ENCODE data around the gene C13orf42. TPM values are rescaled to one million over a fixed set of nuclear protein-coding genes. Genes with fewer than 3 reads are reported as not detected.

C13orf42 gene
- total RNA-seq, 3 donors from 2014 or later: not detected

- Histone ChIP-seq H3K36me3 (ENCODE audit: low read depth) (no peaks in the 10 kb centered on the region), H3K4me3 (no peak overlapping the region), H3K9me3 (no peaks in the 10 kb centered on the region), H3K4me1 (ENCODE audit: low read depth) (no peaks in the 10 kb centered on the region)
- no peak for TF ChIP-seq CTCF (IDR thresholded peaks at IDR 0.05)
- DNase-seq (no peak), ATAC-seq (no peak)
- intact Hi-C loops (cut with DNase I, micrococcal nuclease): no loop called here
These were observed 46.3 kb downstream of the C13orf42 start for GRCh38 chr13:51064753-51065152.

GRCh38 chr13:51063909-51064308 lies 47.2 kb downstream of the C13orf42 start:
- Histone ChIP-seq H3K36me3 (ENCODE audit: low read depth) (no peaks in the 10 kb centered on the region), H3K9me3 (no peaks in the 10 kb centered on the region), H3K4me3 (no peak overlapping the region), H3K4me1 (ENCODE audit: low read depth) (no peaks in the 10 kb centered on the region)
- no peak for DNase-seq
- ATAC-seq: no peak
- no peak for TF ChIP-seq CTCF (IDR thresholded peaks at IDR 0.05)
- intact Hi-C loops (cut with DNase I, micrococcal nuclease): no loop called here

- no peak for DNase-seq
- Histone ChIP-seq H3K36me3 (ENCODE audit: low read depth) (no peaks in the 10 kb centered on the region), H3K9me3 (no peaks in the 10 kb centered on the region), H3K4me1 (ENCODE audit: low read depth) (no peaks in the 10 kb centered on the region), H3K4me3 (no peak overlapping the region)
- ATAC-seq: no peak
- TF ChIP-seq CTCF (IDR thresholded peaks at IDR 0.05): no peak
- intact Hi-C loops (cut with DNase I, micrococcal nuclease): no loop called here
These were observed 52.5 kb downstream of the C13orf42 start for GRCh38 chr13:51058461-51059167.

GRCh38 chr13:51057906-51058305 lies 53.2 kb downstream of the C13orf42 start:
- H3K4me1 ChIP-seq (ENCODE audit: low read depth): no peaks in the 10 kb centered on the region
- intact Hi-C loops (cut with DNase I, micrococcal nuclease): no loop called here
- no peak overlapping the region for H3K4me3 ChIP-seq
- no peaks in the 10 kb centered on the region for H3K36me3 ChIP-seq (ENCODE audit: low read depth)
- ATAC-seq (no peak), DNase-seq (no peak)
- no peak for TF ChIP-seq CTCF (IDR thresholded peaks at IDR 0.05)
- no peaks in the 10 kb centered on the region for H3K9me3 ChIP-seq

GRCh38 chr13:51057001-51057400 lies 54.1 kb downstream of the C13orf42 start:
- Histone ChIP-seq H3K36me3 (ENCODE audit: low read depth) (no peaks in the 10 kb centered on the region), H3K4me3 (no peak overlapping the region), H3K9me3 (no peaks in the 10 kb centered on the region), H3K4me1 (ENCODE audit: low read depth) (no peaks in the 10 kb centered on the region)
- no peak for ATAC-seq
- TF ChIP-seq CTCF (IDR thresholded peaks at IDR 0.05): no peak
- intact Hi-C loops (cut with DNase I, micrococcal nuclease): no loop called here
- no peak for DNase-seq

- no peak for ATAC-seq
- Histone ChIP-seq H3K4me3 (no peak overlapping the region), H3K36me3 (ENCODE audit: low read depth) (no peaks in the 10 kb centered on the region), H3K9me3 (no peaks in the 10 kb centered on the region), H3K4me1 (ENCODE audit: low read depth) (no peaks in the 10 kb centered on the region)
- intact Hi-C loops (cut with DNase I, micrococcal nuclease): no loop called here
- no peak for TF ChIP-seq CTCF (IDR thresholded peaks at IDR 0.05)
- DNase-seq: no peak
These were observed 58.5 kb downstream of the C13orf42 start for GRCh38 chr13:51052581-51052980.
